HG03457 (cell line): Measurements from ENCODE around the gene DOK1.
"Not testable (repeated sequence)": the region's sequence is repeated elsewhere in the genome, so short reads cannot be mapped to it uniquely, and the experiment has no call there.

Source experiments
- ATAC-seq: cut with Tn5 transposase; IDR thresholded peaks from one replicate; pipeline ENCODE4 v1.9.1; 2021; ENCODE audit warnings: moderate number of reproducible peaks; ENCODE audit not compliant: unreplicated experiment

Gene DOK1

GRCh38 chr2:74548285-74548899 lies 6.1 kb upstream of the DOK1 start:
- ATAC-seq, result no peak

GRCh38 chr2:74548900-74549826 lies 5.4 kb upstream of the DOK1 start:
- no peak for ATAC-seq

- no peak for ATAC-seq
Observed at GRCh38 chr2:74550231-74550630, 4.3 kb upstream of the DOK1 start.

- no peak for ATAC-seq
Observed at GRCh38 chr2:74551530-74551929, 3.0 kb upstream of the DOK1 start.

GRCh38 chr2:74551942-74552913 lies 2.3 kb upstream of the DOK1 start:
- no peak for ATAC-seq

- ATAC-seq, result no peak
Observed at GRCh38 chr2:74552914-74553811, 1.4 kb upstream of the DOK1 start.

- ATAC-seq, result peak; percentile 39
Observed at GRCh38 chr2:74554820-74555531, 456 bp downstream of the DOK1 start.

GRCh38 chr2:74555610-74556103 lies 1.1 kb downstream of the DOK1 start:
- ATAC-seq, result no peak

- no peak for ATAC-seq
Observed at GRCh38 chr2:74556159-74556558, 1.6 kb downstream of the DOK1 start.

GRCh38 chr2:74556831-74557370 lies 2.4 kb downstream of the DOK1 start:
- ATAC-seq, result no peak

- ATAC-seq, result no peak
Observed at GRCh38 chr2:74558284-74559230, 4.0 kb downstream of the DOK1 start.

- no peak for ATAC-seq
Observed at GRCh38 chr2:74559912-74560311, 5.4 kb downstream of the DOK1 start.

GRCh38 chr2:74560591-74560990 lies 6.1 kb downstream of the DOK1 start:
- ATAC-seq, result no peak

- ATAC-seq, result not testable (repeated sequence)
Observed at GRCh38 chr2:74561022-74561421, 6.5 kb downstream of the DOK1 start.

GRCh38 chr2:74562126-74562775 lies 7.7 kb downstream of the DOK1 start:
- no peak for ATAC-seq

- no peak for ATAC-seq
Observed at GRCh38 chr2:74564222-74564621, 9.7 kb downstream of the DOK1 start.

- no peak for ATAC-seq
Observed at GRCh38 chr2:74566076-74566753, 11.7 kb downstream of the DOK1 start.
